Tibial nerve (tissue), 3 donors: ENCODE results near the gene NELFA.

Experiments
- POLR2A ChIP-seq, 2 donors: fragments of 450-650 bp; IDR thresholded peaks; one replicate each; pipeline ENCODE4 v1.6.1; 2017; ENCODE audit warnings: antibody characterized with exemption in 2 of 2, mild to moderate bottlenecking in 2 of 2, moderate library complexity in 2 of 2
- TF ChIP-seq, protein P1 (sequence below), 5 experiments: fragments of 200-600 bp in 3 of 5; fragments of 450-650 bp in 2 of 5; sonication (generic) in 3 of 5; IDR thresholded peaks; one replicate each; pipeline ENCODE4 v1.5.1; 2016 to 2019; ENCODE audit warnings: antibody characterized with exemption in 5 of 5, mild to moderate bottlenecking in 3 of 5, moderate library complexity in 2 of 5

DNA sequence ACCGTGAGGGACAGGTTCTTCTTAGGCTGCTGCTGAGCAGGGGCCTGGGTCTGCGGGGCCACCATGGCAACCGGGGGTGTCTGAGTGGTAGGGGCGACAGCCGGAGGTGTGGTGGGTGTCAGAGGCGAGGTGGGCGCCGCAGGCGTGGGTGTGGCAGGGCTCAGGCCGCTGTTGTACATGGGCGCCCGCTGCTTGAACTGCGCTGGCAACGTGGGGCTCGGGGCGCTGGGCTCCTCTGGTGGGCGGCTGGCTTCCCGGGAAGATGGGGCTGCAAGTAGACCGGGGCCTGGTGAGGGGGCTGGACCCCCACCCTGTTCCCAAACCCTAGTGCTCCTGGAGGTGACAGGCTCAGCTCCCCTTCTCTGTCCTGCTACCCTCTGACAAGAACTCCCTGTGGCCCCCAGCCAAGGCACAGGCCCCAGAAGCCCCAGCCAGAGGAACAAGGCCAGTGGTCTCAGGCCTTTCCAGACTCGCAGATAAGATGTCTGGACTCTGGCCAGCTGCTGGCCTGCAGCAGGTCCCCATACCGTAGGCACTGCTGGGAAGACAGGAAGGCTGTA lies 24.8 kb downstream of the NELFA start:
- TF ChIP-seq POLR2A (IDR thresholded peaks at IDR 0.05), result no peak
- TF ChIP-seq, protein P1, sequence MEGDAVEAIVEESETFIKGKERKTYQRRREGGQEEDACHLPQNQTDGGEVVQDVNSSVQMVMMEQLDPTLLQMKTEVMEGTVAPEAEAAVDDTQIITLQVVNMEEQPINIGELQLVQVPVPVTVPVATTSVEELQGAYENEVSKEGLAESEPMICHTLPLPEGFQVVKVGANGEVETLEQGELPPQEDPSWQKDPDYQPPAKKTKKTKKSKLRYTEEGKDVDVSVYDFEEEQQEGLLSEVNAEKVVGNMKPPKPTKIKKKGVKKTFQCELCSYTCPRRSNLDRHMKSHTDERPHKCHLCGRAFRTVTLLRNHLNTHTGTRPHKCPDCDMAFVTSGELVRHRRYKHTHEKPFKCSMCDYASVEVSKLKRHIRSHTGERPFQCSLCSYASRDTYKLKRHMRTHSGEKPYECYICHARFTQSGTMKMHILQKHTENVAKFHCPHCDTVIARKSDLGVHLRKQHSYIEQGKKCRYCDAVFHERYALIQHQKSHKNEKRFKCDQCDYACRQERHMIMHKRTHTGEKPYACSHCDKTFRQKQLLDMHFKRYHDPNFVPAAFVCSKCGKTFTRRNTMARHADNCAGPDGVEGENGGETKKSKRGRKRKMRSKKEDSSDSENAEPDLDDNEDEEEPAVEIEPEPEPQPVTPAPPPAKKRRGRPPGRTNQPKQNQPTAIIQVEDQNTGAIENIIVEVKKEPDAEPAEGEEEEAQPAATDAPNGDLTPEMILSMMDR (IDR thresholded peaks at IDR 0.05), result no peak
